Measurements from ENCODE around the gene SPATA13. TPM values are rescaled to one million over a fixed set of nuclear protein-coding genes. Genes with fewer than 3 reads are reported as not detected.

The SPATA13 gene
- total and polyA plus RNA-seq, 7 experiments from 2014 or later, result 62.2 to 104 (median 96.2) TPM

DNA sequence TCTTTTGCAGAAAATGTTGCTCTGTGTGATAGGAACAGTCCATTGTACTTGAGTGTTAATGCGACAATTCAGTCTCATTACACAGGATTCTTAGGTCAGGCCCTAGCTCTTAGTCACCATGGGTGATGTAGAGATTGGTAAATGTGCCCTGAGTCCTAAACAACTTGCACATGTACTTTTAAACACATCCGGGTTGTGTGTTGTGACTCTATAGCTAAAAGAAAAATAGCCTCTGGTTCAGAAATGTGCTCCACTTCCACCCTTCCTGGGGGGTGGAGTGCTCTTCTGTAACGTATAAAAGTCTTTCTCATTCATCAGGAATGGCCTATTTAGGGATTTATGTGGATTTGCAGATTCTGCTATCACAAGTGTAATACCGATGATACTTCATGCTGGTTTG lies 5.2 kb downstream of the SPATA13 start:
- H3K27me3 ChIP-seq (ENCODE audit: control insufficient read depth in 2 of 2, insufficient read depth in 2 of 2, low read length in 2 of 2), result no peaks in the 10 kb centered on the region
- H3K36me3 ChIP-seq (ENCODE audit: control insufficient read depth in 2 of 3, insufficient read depth in 3 of 3, low read length in 3 of 3), result peaks cover 0 to 4% (median 0%) of the 10 kb centered on the region in 3 experiments
- intact Hi-C loops (cut with micrococcal nuclease), result loop anchor here in 1 of 2 donors (10.0 kb wide), 1 partner anchor 759 kb away; a partner anchor contains a TSS
- ATAC-seq (no peak), DNase-seq (no peak)
- Mint-ChIP-seq H3K36me3 (peaks cover 0 to 13% (median 6%) of the 10 kb centered on the region in 5 donors), H3K4me1 (peaks cover 11 to 22% (median 13%) of the 10 kb centered on the region in 7 donors), H3K9me3 (no peaks in the 10 kb centered on the region), H3K4me3 (no peak overlapping the region), H3K27me3 (peaks cover 5 to 13% (median 9%) of the 10 kb centered on the region in 5 donors), H3K27ac (no peak overlapping the region)
- ChIA-PET POLR2A (no interaction called here), CTCF (no interaction called here)
- H3K9me3 ChIP-seq (ENCODE audit: control insufficient read depth in 2 of 3, low read length in 3 of 3), result no peaks in the 10 kb centered on the region
- H3K4me1 ChIP-seq (ENCODE audit: control insufficient read depth in 2 of 2, insufficient read depth in 2 of 2, low read length in 2 of 2), result peaks cover 0 to 6% of the 10 kb centered on the region in 2 donors
- no peak overlapping the region for H3K4me3 ChIP-seq (ENCODE audit: low read length)
- H3K27ac ChIP-seq (ENCODE audit: low read depth, low read length), result no peak overlapping the region

GRCh38 chr13:24166561-24166960 lies 6.0 kb downstream of the SPATA13 start:
- no peak overlapping the region for H3K27ac Mint-ChIP-seq
- no peak for DNase-seq
- H3K36me3 Mint-ChIP-seq, result peaks cover 0 to 15% (median 6%) of the 10 kb centered on the region in 5 donors
- peaks cover 5 to 9% (median 9%) of the 10 kb centered on the region in 5 donors for H3K27me3 Mint-ChIP-seq
- H3K27ac ChIP-seq (ENCODE audit: low read depth, low read length), result no peak overlapping the region
- H3K27me3 ChIP-seq (ENCODE audit: control insufficient read depth in 2 of 2, insufficient read depth in 2 of 2, low read length in 2 of 2), result no peaks in the 10 kb centered on the region
- ChIA-PET POLR2A (no interaction called here), CTCF (no interaction called here)
- no peak overlapping the region for H3K4me3 Mint-ChIP-seq
- H3K9me3 Mint-ChIP-seq, result no peaks in the 10 kb centered on the region
- intact Hi-C loops (cut with micrococcal nuclease), result loop anchor here in 1 of 2 donors (10.0 kb wide), 1 partner anchor 758 kb away; a partner anchor contains a TSS
- peaks cover 0 to 4% of the 10 kb centered on the region in 2 donors for H3K4me1 ChIP-seq (ENCODE audit: control insufficient read depth in 2 of 2, insufficient read depth in 2 of 2, low read length in 2 of 2)
- no peak for ATAC-seq
- peaks cover 10 to 22% (median 11%) of the 10 kb centered on the region in 7 donors for H3K4me1 Mint-ChIP-seq
- no peaks in the 10 kb centered on the region for H3K36me3 ChIP-seq (ENCODE audit: control insufficient read depth in 2 of 3, insufficient read depth in 3 of 3, low read length in 3 of 3)
- no peak overlapping the region for H3K4me3 ChIP-seq (ENCODE audit: low read length)
- no peaks in the 10 kb centered on the region for H3K9me3 ChIP-seq (ENCODE audit: control insufficient read depth in 2 of 3, low read length in 3 of 3)

- ChIA-PET POLR2A (no interaction called here), CTCF (no interaction called here)
- peaks cover 0 to 16% (median 6%) of the 10 kb centered on the region in 5 donors for H3K36me3 Mint-ChIP-seq
- H3K27me3 ChIP-seq (ENCODE audit: control insufficient read depth in 2 of 2, insufficient read depth in 2 of 2, low read length in 2 of 2), result no peaks in the 10 kb centered on the region
- H3K27ac Mint-ChIP-seq, result no peak overlapping the region
- H3K4me1 Mint-ChIP-seq, result peaks cover 0 to 9% (median 0%) of the 10 kb centered on the region in 7 donors
- H3K9me3 Mint-ChIP-seq, result no peaks in the 10 kb centered on the region
- no peak overlapping the region for H3K4me3 Mint-ChIP-seq
- no peak for DNase-seq
- no peaks in the 10 kb centered on the region for H3K4me1 ChIP-seq (ENCODE audit: control insufficient read depth in 2 of 2, insufficient read depth in 2 of 2, low read length in 2 of 2)
- intact Hi-C loops (cut with micrococcal nuclease), result loop anchor here in 1 of 2 donors (10.0 kb wide), 1 partner anchor 757 kb away; a partner anchor contains a TSS
- H3K27me3 Mint-ChIP-seq, result no peaks in the 10 kb centered on the region
- no peaks in the 10 kb centered on the region for H3K36me3 ChIP-seq (ENCODE audit: control insufficient read depth in 2 of 3, insufficient read depth in 3 of 3, low read length in 3 of 3)
- no peak overlapping the region for H3K27ac ChIP-seq (ENCODE audit: low read depth, low read length)
- H3K4me3 ChIP-seq (ENCODE audit: low read length), result no peak overlapping the region
- ATAC-seq, result no peak
- no peaks in the 10 kb centered on the region for H3K9me3 ChIP-seq (ENCODE audit: control insufficient read depth in 2 of 3, low read length in 3 of 3)
Observed at GRCh38 chr13:24167666-24168391, 7.3 kb downstream of the SPATA13 start.

- ChIA-PET CTCF (no interaction called here), POLR2A (no interaction called here)
- Mint-ChIP-seq H3K36me3 (peaks cover 0 to 16% (median 6%) of the 10 kb centered on the region in 5 donors), H3K27me3 (no peaks in the 10 kb centered on the region), H3K27ac (no peak overlapping the region), H3K4me1 (peaks cover 0 to 7% (median 0%) of the 10 kb centered on the region in 7 donors), H3K4me3 (no peak overlapping the region), H3K9me3 (no peaks in the 10 kb centered on the region)
- Histone ChIP-seq H3K9me3 (ENCODE audit: control insufficient read depth in 2 of 3, low read length in 3 of 3) (no peaks in the 10 kb centered on the region), H3K4me3 (ENCODE audit: low read length) (no peak overlapping the region), H3K27ac (ENCODE audit: low read depth, low read length) (no peak overlapping the region), H3K4me1 (ENCODE audit: control insufficient read depth in 2 of 2, insufficient read depth in 2 of 2, low read length in 2 of 2) (no peaks in the 10 kb centered on the region), H3K27me3 (ENCODE audit: control insufficient read depth in 2 of 2, insufficient read depth in 2 of 2, low read length in 2 of 2) (no peaks in the 10 kb centered on the region), H3K36me3 (ENCODE audit: control insufficient read depth in 2 of 3, insufficient read depth in 3 of 3, low read length in 3 of 3) (no peaks in the 10 kb centered on the region)
- intact Hi-C loops (cut with micrococcal nuclease), result loop anchor here in 1 of 2 donors (10.0 kb wide), 1 partner anchor 756 kb away; a partner anchor contains a TSS
- DNase-seq (no peak), ATAC-seq (no peak)
Observed at GRCh38 chr13:24168392-24168750, 7.9 kb downstream of the SPATA13 start.

- CTCF ChIA-PET, result no interaction called here
- POLR2A ChIA-PET, result no interaction called here
Observed at GRCh38 chr13:24168979-24169378, 8.5 kb downstream of the SPATA13 start.

DNA sequence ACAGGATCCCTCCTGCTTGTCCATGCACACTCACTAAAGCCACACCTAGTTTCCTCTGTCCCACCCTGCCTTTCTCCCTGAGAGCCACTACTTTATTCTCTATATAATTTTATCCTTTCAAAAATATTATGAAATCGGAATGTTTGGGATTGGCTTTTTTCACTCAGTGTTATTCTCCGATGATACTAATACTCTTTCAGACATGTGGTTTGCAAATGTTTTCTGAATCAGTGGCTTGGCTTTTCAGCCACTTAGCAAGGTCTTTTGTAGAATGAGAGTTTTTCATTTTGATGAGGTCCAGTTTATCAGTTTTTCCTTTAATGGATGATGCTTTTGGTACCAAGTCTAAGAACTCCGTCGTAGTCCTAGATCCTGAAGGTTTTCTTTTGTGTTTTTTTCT lies 11.6 kb downstream of the SPATA13 start:
- ATAC-seq (no peak), DNase-seq (no peak)
- Mint-ChIP-seq H3K27me3 (no peaks in the 10 kb centered on the region), H3K27ac (no peak overlapping the region), H3K4me1 (peaks cover 0 to 13% (median 8%) of the 10 kb centered on the region in 7 donors), H3K4me3 (no peak overlapping the region), H3K9me3 (no peaks in the 10 kb centered on the region), H3K36me3 (peaks cover 0 to 8% (median 1%) of the 10 kb centered on the region in 5 donors)
- no peaks in the 10 kb centered on the region for H3K9me3 ChIP-seq (ENCODE audit: control insufficient read depth in 2 of 3, low read length in 3 of 3)
- no peaks in the 10 kb centered on the region for H3K4me1 ChIP-seq (ENCODE audit: control insufficient read depth in 2 of 2, insufficient read depth in 2 of 2, low read length in 2 of 2)
- CTCF ChIA-PET, result no interaction called here
- intact Hi-C loops (cut with micrococcal nuclease), result no loop called here
- no peaks in the 10 kb centered on the region for H3K27me3 ChIP-seq (ENCODE audit: control insufficient read depth in 2 of 2, insufficient read depth in 2 of 2, low read length in 2 of 2)
- no peaks in the 10 kb centered on the region for H3K36me3 ChIP-seq (ENCODE audit: control insufficient read depth in 2 of 3, insufficient read depth in 3 of 3, low read length in 3 of 3)
- POLR2A ChIA-PET, result no interaction called here
- H3K27ac ChIP-seq (ENCODE audit: low read depth, low read length), result no peak overlapping the region
- H3K4me3 ChIP-seq (ENCODE audit: low read length), result no peak overlapping the region

More at GRCh38 chr13:24168979-24169378, 8.5 kb downstream of the SPATA13 start:
- H3K27me3 Mint-ChIP-seq, result no peaks in the 10 kb centered on the region
- no peaks in the 10 kb centered on the region for H3K9me3 ChIP-seq (ENCODE audit: control insufficient read depth in 2 of 3, low read length in 3 of 3)
- H3K4me1 Mint-ChIP-seq, result peaks cover 0 to 9% (median 3%) of the 10 kb centered on the region in 7 donors
- H3K4me1 ChIP-seq (ENCODE audit: control insufficient read depth in 2 of 2, insufficient read depth in 2 of 2, low read length in 2 of 2), result no peaks in the 10 kb centered on the region
- H3K4me3 Mint-ChIP-seq, result no peak overlapping the region
- ATAC-seq, result no peak
- H3K36me3 Mint-ChIP-seq, result peaks cover 0 to 16% (median 6%) of the 10 kb centered on the region in 5 donors
- no peak overlapping the region for H3K4me3 ChIP-seq (ENCODE audit: low read length)
- no peak overlapping the region for H3K27ac ChIP-seq (ENCODE audit: low read depth, low read length)
- H3K27ac Mint-ChIP-seq, result no peak overlapping the region
- no peak for DNase-seq
- H3K9me3 Mint-ChIP-seq, result no peaks in the 10 kb centered on the region
- no peaks in the 10 kb centered on the region for H3K27me3 ChIP-seq (ENCODE audit: control insufficient read depth in 2 of 2, insufficient read depth in 2 of 2, low read length in 2 of 2)
- H3K36me3 ChIP-seq (ENCODE audit: control insufficient read depth in 2 of 3, insufficient read depth in 3 of 3, low read length in 3 of 3), result no peaks in the 10 kb centered on the region
- intact Hi-C loops (cut with micrococcal nuclease), result loop anchor here in 1 of 2 donors (10.0 kb wide), 1 partner anchor 756 kb away; a partner anchor contains a TSS

Data from naive thymus-derived CD4-positive, alpha-beta T cell (primary cell).